Left ventricle myocardium inferior (tissue), 1 donor: Measurements from ENCODE around the gene PCDHGA2. TPM values are rescaled to one million over a fixed set of nuclear protein-coding genes. Genes with fewer than 3 reads are reported as not detected.

Experiments used
- DNase-seq: peaks from one replicate; pipeline ENCODE4 v3.0.0-alpha.2; 2020
- H3K27ac ChIP-seq: fragments of 200-600 bp; replicated peaks from 2 replicates; pipeline ENCODE4 v1.8.0; 2021
- H3K27me3 ChIP-seq: fragments of 200-600 bp; 2 replicates; pipeline ENCODE4 v1.8.0; 2021; ENCODE audit warnings: low read depth
- H3K36me3 ChIP-seq: fragments of 200-600 bp; 2 replicates; pipeline ENCODE4 v1.8.0; 2021
- H3K4me1 ChIP-seq: fragments of 200-600 bp; 2 replicates; pipeline ENCODE4 v1.8.0; 2021
- H3K4me3 ChIP-seq: fragments of 200-600 bp; 2 replicates; pipeline ENCODE4 v1.8.0; 2021; ENCODE audit warnings: mild to moderate bottlenecking, moderate library complexity
- H3K9me3 ChIP-seq: fragments of 200-600 bp; replicated peaks from 2 replicates; pipeline ENCODE4 v1.8.0; 2021
- CTCF ChIP-seq: fragments of 200-600 bp; IDR thresholded peaks from 2 replicates; pipeline ENCODE4 v1.8.0; 2021; ENCODE audit warnings: antibody characterized with exemption, mild to moderate bottlenecking, borderline replicate concordance
- intact Hi-C: fragments of 100-400 bp; cut with micrococcal nuclease; formaldehyde crosslinking; loops from one replicate; pipeline ENCODE4 v1.11.0; 2022
- total RNA-seq: library from RNA; stranded (reverse); fragmentation: NEBNext Ultra II Directional; extraction: Animal tissue kit (Norgen Biotek cat#: 25700); gene quantifications from one replicate; pipeline ENCODE4 v1.2.1, GENCODE V29; 2021
- donor health status: DM: no; HTN: yes; CAD: no; lungs with severe emphysema.

The PCDHGA2 gene
- total RNA-seq, 1 donor from 2014 or later: 7.8 TPM

DNA sequence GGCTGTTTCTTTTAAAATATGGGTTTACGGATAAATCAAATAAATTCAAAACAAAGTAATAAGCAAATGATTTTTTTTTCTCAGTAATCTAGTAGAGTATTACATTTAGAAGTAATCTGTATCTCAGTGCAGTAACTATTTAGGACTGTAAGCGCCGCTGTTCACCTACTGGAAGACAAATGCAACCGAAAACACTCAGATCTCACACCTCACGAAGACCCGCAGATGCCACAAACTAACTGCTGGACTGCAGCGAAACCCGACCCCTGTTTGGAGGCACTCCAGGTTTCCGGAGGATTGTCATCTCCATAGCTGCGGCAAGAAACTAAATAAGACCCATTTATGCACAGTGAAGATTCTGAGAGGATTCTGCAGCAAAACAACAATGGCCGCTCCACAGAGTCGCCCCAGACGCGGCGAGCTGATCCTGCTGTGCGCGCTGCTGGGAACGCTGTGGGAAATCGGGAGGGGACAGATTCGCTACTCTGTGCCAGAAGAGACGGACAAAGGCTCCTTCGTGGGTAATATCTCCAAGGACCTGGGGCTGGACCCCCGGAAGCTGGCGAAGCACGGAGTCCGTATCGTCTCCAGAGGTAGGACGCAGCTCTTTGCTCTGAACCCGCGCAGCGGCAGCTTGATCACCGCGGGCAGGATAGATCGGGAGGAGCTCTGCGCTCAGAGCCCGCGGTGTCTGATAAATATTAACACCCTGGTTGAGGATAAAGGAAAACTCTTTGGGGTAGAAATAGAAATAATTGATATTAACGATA lies 54.1 kb downstream of the PCDHGA2 start, which contains the start of gene PCDHGA8:
Gene PCDHGA8, plus strand, starts transcription at position 205 of the 770 bp plus-strand sequence. Its CDS starts 181 bp downstream, at position 386.
- no peak for DNase-seq

More for the DNA sequence above, 54.1 kb downstream of the PCDHGA2 start, which contains the start of gene PCDHGA8:
- intact Hi-C loops: no loop called here
- H3K4me3 ChIP-seq: no peak within 1 kb of the TSS
- H3K27ac ChIP-seq: no peak within 1 kb of the TSS
- peaks cover 29% of the 10 kb centered on the region for H3K4me1 ChIP-seq
- no peaks in the 10 kb centered on the region for H3K27me3 ChIP-seq
- peaks cover 35% of the 10 kb centered on the region for H3K36me3 ChIP-seq
- H3K9me3 ChIP-seq: peaks cover 93% of the 10 kb centered on the region
- TF ChIP-seq CTCF: peak; percentile 39

Other genes starting within 250 kb of the PCDHGA2 start
- gene PCDHB2, start 244.1 kb upstream of the PCDHGA2 start, total RNA-seq: 1.1 TPM
- 0.77 TPM for gene PCDHB3, start 238.3 kb upstream of the PCDHGA2 start, total RNA-seq
- gene PCDHB4, start 216.9 kb upstream of the PCDHGA2 start, total RNA-seq: 0.80 TPM
- 2.3 TPM for gene PCDHB5, start 203.6 kb upstream of the PCDHGA2 start, total RNA-seq
- gene PCDHB6, start 188.7 kb upstream of the PCDHGA2 start, total RNA-seq: 0.14 TPM
- 0.55 TPM for gene PCDHB7, start 166.1 kb upstream of the PCDHGA2 start, total RNA-seq
- 2.1 TPM for gene PCDHB8, start 161.0 kb upstream of the PCDHGA2 start, total RNA-seq
- gene PCDHB16, start 156.4 kb upstream of the PCDHGA2 start, total RNA-seq: 1.4 TPM
- 1.2 TPM for gene PCDHB9, start 151.6 kb upstream of the PCDHGA2 start, total RNA-seq
- 0.63 TPM for gene PCDHB10, start 146.4 kb upstream of the PCDHGA2 start, total RNA-seq
- 0.77 TPM for gene PCDHB11, start 139.1 kb upstream of the PCDHGA2 start, total RNA-seq
- 0.69 TPM for gene PCDHB12, start 130.0 kb upstream of the PCDHGA2 start, total RNA-seq
- 2.5 TPM for gene PCDHB13, start 124.8 kb upstream of the PCDHGA2 start, total RNA-seq
- 1.9 TPM for gene PCDHB14, start 115.4 kb upstream of the PCDHGA2 start, total RNA-seq
- 2.8 TPM for gene PCDHB15, start 93.4 kb upstream of the PCDHGA2 start, total RNA-seq
- gene SLC25A2, start 34.7 kb upstream of the PCDHGA2 start, total RNA-seq: not detected
- 108 TPM for gene TAF7, start 18.0 kb upstream of the PCDHGA2 start, total RNA-seq
- 3.1 TPM for gene PCDHGA1, start 8.2 kb upstream of the PCDHGA2 start, total RNA-seq
- gene PCDHGA3, start 5.1 kb downstream of the PCDHGA2 start, total RNA-seq: 12.2 TPM
- gene PCDHGB1, start 11.3 kb downstream of the PCDHGA2 start, total RNA-seq: 5.7 TPM
- gene PCDHGA4, start 16.3 kb downstream of the PCDHGA2 start, total RNA-seq: 7.3 TPM
- gene PCDHGB2, start 21.2 kb downstream of the PCDHGA2 start, total RNA-seq: 8.8 TPM
- gene PCDHGA5, start 25.4 kb downstream of the PCDHGA2 start, total RNA-seq: 4.9 TPM
- 6.3 TPM for gene PCDHGB3, start 31.5 kb downstream of the PCDHGA2 start, total RNA-seq
- 5.6 TPM for gene PCDHGA6, start 35.1 kb downstream of the PCDHGA2 start, total RNA-seq
- gene PCDHGA7, start 44.0 kb downstream of the PCDHGA2 start, total RNA-seq: 5.8 TPM
- gene PCDHGB4, start 48.9 kb downstream of the PCDHGA2 start, total RNA-seq: 4.2 TPM
- 8.5 TPM for gene PCDHGA8, start 53.9 kb downstream of the PCDHGA2 start, total RNA-seq
- gene PCDHGB5, start 59.2 kb downstream of the PCDHGA2 start, total RNA-seq: 6.0 TPM
- 3.9 TPM for gene PCDHGA9, start 64.0 kb downstream of the PCDHGA2 start, total RNA-seq
- gene PCDHGB6, start 69.3 kb downstream of the PCDHGA2 start, total RNA-seq: 5.0 TPM
- 5.0 TPM for gene PCDHGA10, start 74.2 kb downstream of the PCDHGA2 start, total RNA-seq
- 7.9 TPM for gene PCDHGB7, start 78.9 kb downstream of the PCDHGA2 start, total RNA-seq
- gene PCDHGA11, start 82.3 kb downstream of the PCDHGA2 start, total RNA-seq: 3.8 TPM
- gene PCDHGA12, start 91.7 kb downstream of the PCDHGA2 start, total RNA-seq: 4.8 TPM
- 15.6 TPM for gene PCDHGC3, start 137.2 kb downstream of the PCDHGA2 start, total RNA-seq
- 1.8 TPM for gene PCDHGC4, start 146.3 kb downstream of the PCDHGA2 start, total RNA-seq
- 2.9 TPM for gene PCDHGC5, start 150.3 kb downstream of the PCDHGA2 start, total RNA-seq